Ishikawa (cell line): ENCODE results near the gene LMOD3.

Experiments
- CEBPB ChIP-seq: IDR thresholded peaks from 2 replicates; pipeline ENCODE4 v1.6.1; 2012
- CREB1 ChIP-seq: IDR thresholded peaks from 2 replicates; pipeline ENCODE4 v1.6.1; 2012; ENCODE audit warnings: low read depth
- EGR1 ChIP-seq: IDR thresholded peaks from 2 replicates; pipeline ENCODE4 v1.6.1; 2012
- EP300 ChIP-seq: IDR thresholded peaks from 2 replicates; pipeline ENCODE4 v1.6.1; 2012; ENCODE audit warnings: borderline replicate concordance
- FOXM1 ChIP-seq: IDR thresholded peaks from 2 replicates; pipeline ENCODE4 v1.6.1; 2012; ENCODE audit warnings: low read depth, borderline replicate concordance
- RAD21 ChIP-seq: IDR thresholded peaks from 2 replicates; pipeline ENCODE4 v1.6.1; 2012; ENCODE audit warnings: low read depth
- TAF1 ChIP-seq: IDR thresholded peaks from 2 replicates; pipeline ENCODE4 v1.6.1; 2012; ENCODE audit warnings: low read depth, mild to moderate bottlenecking
- TCF12 ChIP-seq: IDR thresholded peaks from 2 replicates; pipeline ENCODE4 v1.6.1; 2012; ENCODE audit warnings: low read depth
- TEAD4 ChIP-seq: IDR thresholded peaks from 2 replicates; pipeline ENCODE4 v1.6.1; 2012
- YY1 ChIP-seq: IDR thresholded peaks from 2 replicates; pipeline ENCODE4 v1.6.1; 2012; ENCODE audit warnings: low read depth
- ZBTB7A ChIP-seq: IDR thresholded peaks from 2 replicates; pipeline ENCODE4 v1.6.1; 2012; ENCODE audit warnings: low read depth
- TF ChIP-seq, protein P1 (sequence below): IDR thresholded peaks from 2 replicates; pipeline ENCODE4 v1.6.1; 2012
- TF ChIP-seq, protein P2 (sequence below): IDR thresholded peaks from 2 replicates; pipeline ENCODE4 v1.6.1; 2012; ENCODE audit warnings: low read depth, mild to moderate bottlenecking

- TF ChIP-seq FOXM1 (no peak), CEBPB (no peak), EP300 (no peak), ZBTB7A (no peak), TAF1 (no peak), RAD21 (no peak), TCF12 (no peak), EGR1 (no peak), TEAD4 (no peak), YY1 (no peak), CREB1 (no peak)
- TF ChIP-seq, protein P1, sequence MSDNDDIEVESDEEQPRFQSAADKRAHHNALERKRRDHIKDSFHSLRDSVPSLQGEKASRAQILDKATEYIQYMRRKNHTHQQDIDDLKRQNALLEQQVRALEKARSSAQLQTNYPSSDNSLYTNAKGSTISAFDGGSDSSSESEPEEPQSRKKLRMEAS = no peak
- TF ChIP-seq, protein P2, sequence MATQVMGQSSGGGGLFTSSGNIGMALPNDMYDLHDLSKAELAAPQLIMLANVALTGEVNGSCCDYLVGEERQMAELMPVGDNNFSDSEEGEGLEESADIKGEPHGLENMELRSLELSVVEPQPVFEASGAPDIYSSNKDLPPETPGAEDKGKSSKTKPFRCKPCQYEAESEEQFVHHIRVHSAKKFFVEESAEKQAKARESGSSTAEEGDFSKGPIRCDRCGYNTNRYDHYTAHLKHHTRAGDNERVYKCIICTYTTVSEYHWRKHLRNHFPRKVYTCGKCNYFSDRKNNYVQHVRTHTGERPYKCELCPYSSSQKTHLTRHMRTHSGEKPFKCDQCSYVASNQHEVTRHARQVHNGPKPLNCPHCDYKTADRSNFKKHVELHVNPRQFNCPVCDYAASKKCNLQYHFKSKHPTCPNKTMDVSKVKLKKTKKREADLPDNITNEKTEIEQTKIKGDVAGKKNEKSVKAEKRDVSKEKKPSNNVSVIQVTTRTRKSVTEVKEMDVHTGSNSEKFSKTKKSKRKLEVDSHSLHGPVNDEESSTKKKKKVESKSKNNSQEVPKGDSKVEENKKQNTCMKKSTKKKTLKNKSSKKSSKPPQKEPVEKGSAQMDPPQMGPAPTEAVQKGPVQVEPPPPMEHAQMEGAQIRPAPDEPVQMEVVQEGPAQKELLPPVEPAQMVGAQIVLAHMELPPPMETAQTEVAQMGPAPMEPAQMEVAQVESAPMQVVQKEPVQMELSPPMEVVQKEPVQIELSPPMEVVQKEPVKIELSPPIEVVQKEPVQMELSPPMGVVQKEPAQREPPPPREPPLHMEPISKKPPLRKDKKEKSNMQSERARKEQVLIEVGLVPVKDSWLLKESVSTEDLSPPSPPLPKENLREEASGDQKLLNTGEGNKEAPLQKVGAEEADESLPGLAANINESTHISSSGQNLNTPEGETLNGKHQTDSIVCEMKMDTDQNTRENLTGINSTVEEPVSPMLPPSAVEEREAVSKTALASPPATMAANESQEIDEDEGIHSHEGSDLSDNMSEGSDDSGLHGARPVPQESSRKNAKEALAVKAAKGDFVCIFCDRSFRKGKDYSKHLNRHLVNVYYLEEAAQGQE = no peak
Measured at GRCh38 chr3:69121513-69121912, 882 bp downstream of the LMOD3 start.
